Uterus (tissue), 2 donors: ENCODE results near the gene NR4A3.

ENCODE experiments used
- POLR2A ChIP-seq, 2 donors: fragments of 450-650 bp; IDR thresholded peaks; one replicate each; pipeline ENCODE4 v1.6.1; 2016; ENCODE audit warnings: antibody characterized with exemption in 2 of 2, mild to moderate bottlenecking in 1 of 2, moderate library complexity in 1 of 2
- TF ChIP-seq, protein P1 (sequence below), 4 experiments: fragments of 200-600 bp in 2 of 4; fragments of 450-650 bp in 2 of 4; sonication (generic) in 2 of 4; IDR thresholded peaks; one replicate each; pipeline ENCODE4 v1.5.1; 2016 to 2019; ENCODE audit warnings: antibody characterized with exemption in 4 of 4, mild to moderate bottlenecking in 2 of 4, moderate library complexity in 1 of 4

DNA sequence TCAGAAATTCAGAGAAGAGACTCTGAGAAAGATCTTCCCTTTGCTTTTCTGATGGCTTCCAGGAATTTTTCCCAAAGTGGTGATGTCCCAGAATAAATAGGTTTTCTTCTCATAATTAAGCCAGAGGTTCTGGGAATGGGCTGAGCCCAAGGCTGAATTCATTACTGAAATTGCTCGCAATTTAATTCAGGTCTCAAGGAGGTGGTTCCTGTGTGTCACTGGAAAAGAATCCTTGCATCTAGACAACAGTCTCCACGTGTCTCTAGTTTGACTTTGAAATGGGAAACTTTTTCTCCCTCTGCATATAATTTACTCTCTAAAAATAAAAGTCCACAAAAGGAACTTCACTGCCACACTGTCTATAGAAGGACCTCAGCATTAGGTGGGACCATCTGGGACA lies 57.0 kb downstream of the NR4A3 start:
- TF ChIP-seq, protein P1, sequence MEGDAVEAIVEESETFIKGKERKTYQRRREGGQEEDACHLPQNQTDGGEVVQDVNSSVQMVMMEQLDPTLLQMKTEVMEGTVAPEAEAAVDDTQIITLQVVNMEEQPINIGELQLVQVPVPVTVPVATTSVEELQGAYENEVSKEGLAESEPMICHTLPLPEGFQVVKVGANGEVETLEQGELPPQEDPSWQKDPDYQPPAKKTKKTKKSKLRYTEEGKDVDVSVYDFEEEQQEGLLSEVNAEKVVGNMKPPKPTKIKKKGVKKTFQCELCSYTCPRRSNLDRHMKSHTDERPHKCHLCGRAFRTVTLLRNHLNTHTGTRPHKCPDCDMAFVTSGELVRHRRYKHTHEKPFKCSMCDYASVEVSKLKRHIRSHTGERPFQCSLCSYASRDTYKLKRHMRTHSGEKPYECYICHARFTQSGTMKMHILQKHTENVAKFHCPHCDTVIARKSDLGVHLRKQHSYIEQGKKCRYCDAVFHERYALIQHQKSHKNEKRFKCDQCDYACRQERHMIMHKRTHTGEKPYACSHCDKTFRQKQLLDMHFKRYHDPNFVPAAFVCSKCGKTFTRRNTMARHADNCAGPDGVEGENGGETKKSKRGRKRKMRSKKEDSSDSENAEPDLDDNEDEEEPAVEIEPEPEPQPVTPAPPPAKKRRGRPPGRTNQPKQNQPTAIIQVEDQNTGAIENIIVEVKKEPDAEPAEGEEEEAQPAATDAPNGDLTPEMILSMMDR (IDR thresholded peaks at IDR 0.05) = no peak
- TF ChIP-seq POLR2A (IDR thresholded peaks at IDR 0.05) = no peak
